ENCODE measurements around the gene CLEC3B.
A peak's percentile ranks its signal among the peaks of the same experiment; 100 is the strongest.
"Not testable (repeated sequence)": the region's sequence is repeated elsewhere in the genome, so short reads cannot be mapped to it uniquely, and the experiment has no call there.

Gene CLEC3B

GRCh38 chr3:45037720-45038455, 11.8 kb downstream of the CLEC3B start:
- DNase-seq = peak; percentile 90

- DNase-seq = no peak
These were observed 15.6 kb downstream of the CLEC3B start for GRCh38 chr3:45041666-45042065.

- DNase-seq = no peak
These were observed 16.1 kb downstream of the CLEC3B start for GRCh38 chr3:45042162-45042561.

GRCh38 chr3:45043728-45044299, 17.7 kb downstream of the CLEC3B start:
- DNase-seq = no peak

- DNase-seq = no peak
These were observed 22.1 kb downstream of the CLEC3B start for GRCh38 chr3:45048244-45048643.

- no peak for DNase-seq
These were observed 23.7 kb downstream of the CLEC3B start for GRCh38 chr3:45049807-45050206.

GRCh38 chr3:45051685-45052084, 25.6 kb downstream of the CLEC3B start:
- no peak for DNase-seq

- DNase-seq = not testable (repeated sequence)
These were observed 27.7 kb downstream of the CLEC3B start for GRCh38 chr3:45053805-45054195.

- DNase-seq = no peak
These were observed 28.2 kb downstream of the CLEC3B start for GRCh38 chr3:45054196-45054857.

- DNase-seq = no peak
These were observed 28.9 kb downstream of the CLEC3B start for GRCh38 chr3:45055032-45055410.

GRCh38 chr3:45055411-45056143, 29.5 kb downstream of the CLEC3B start:
- no peak for DNase-seq

- DNase-seq = peak; percentile 9
These were observed 30.7 kb downstream of the CLEC3B start for GRCh38 chr3:45056608-45057301.

- no peak for DNase-seq
These were observed 31.5 kb downstream of the CLEC3B start for GRCh38 chr3:45057557-45057956.

- no peak for DNase-seq
These were observed 33.0 kb downstream of the CLEC3B start for GRCh38 chr3:45059132-45059531.

GRCh38 chr3:45060165-45060892, 34.2 kb downstream of the CLEC3B start:
- DNase-seq = no peak

- DNase-seq = no peak
These were observed 36.6 kb downstream of the CLEC3B start for GRCh38 chr3:45062697-45063070.

GRCh38 chr3:45064512-45065372, 38.6 kb downstream of the CLEC3B start:
- no peak for DNase-seq

- no peak for DNase-seq
These were observed 39.2 kb downstream of the CLEC3B start for GRCh38 chr3:45065373-45065720.

- no peak for DNase-seq
These were observed 40.2 kb downstream of the CLEC3B start for GRCh38 chr3:45066109-45066801.

- no peak for DNase-seq
These were observed 41.4 kb downstream of the CLEC3B start for GRCh38 chr3:45067486-45067885.

- DNase-seq = no peak
These were observed 41.8 kb downstream of the CLEC3B start for GRCh38 chr3:45067941-45068340.
